Aorta (tissue), 5 donors: ENCODE results near the gene ZNF813. TPM values are rescaled to one million over a fixed set of nuclear protein-coding genes. Genes with fewer than 3 reads are reported as not detected.
A peak's percentile ranks its signal among the peaks of the same experiment; 100 is the strongest.
"Not testable (repeated sequence)": the region's sequence is repeated elsewhere in the genome, so short reads cannot be mapped to it uniquely, and the experiment has no call there.

Experiments used
- ATAC-seq: fragments of 200-7000 bp; cut with Tn5 transposase; one replicate; pipeline ENCODE4 v1.9.1; 2022; ENCODE audit warnings: moderate library complexity; ENCODE audit not compliant: low FRiP score
- DNase-seq, 2 donors: peaks; one replicate each; pipeline ENCODE4 v3.0.0-alpha.2; 2020
- H3K27ac ChIP-seq, 2 donors: one replicate each; pipeline ENCODE4 v1.5.1; 2013; ENCODE audit warnings: low read length in 2 of 2, mild to moderate bottlenecking in 2 of 2, moderate library complexity in 2 of 2, control low read depth in 1 of 2, inconsistent platforms in 1 of 2, low read depth in 1 of 2
- H3K27me3 ChIP-seq, 2 donors: one replicate each; pipeline ENCODE4 v1.6.1; 2013; ENCODE audit warnings: control low read depth in 1 of 2, low read length in 1 of 2, mild to moderate bottlenecking in 1 of 2, moderate library complexity in 1 of 2; ENCODE audit not compliant: insufficient read depth in 2 of 2, control insufficient read depth in 1 of 2
- H3K36me3 ChIP-seq, 2 donors: one replicate each; pipeline ENCODE4 v1.6.1; 2013; ENCODE audit warnings: control low read depth in 1 of 2, low read length in 1 of 2, mild to moderate bottlenecking in 1 of 2; ENCODE audit not compliant: insufficient read depth in 2 of 2, control insufficient read depth in 1 of 2
- H3K4me1 ChIP-seq, 2 donors: one replicate each; pipeline ENCODE4 v1.6.1; 2013; ENCODE audit warnings: low read length in 2 of 2, control low read depth in 1 of 2, mild to moderate bottlenecking in 1 of 2, moderate library complexity in 1 of 2; ENCODE audit not compliant: insufficient read depth in 2 of 2, control insufficient read depth in 1 of 2
- H3K4me3 ChIP-seq, 2 donors: one replicate each; pipeline ENCODE4 v1.5.1; 2013; ENCODE audit warnings: low read length in 2 of 2, control low read depth in 1 of 2, mild to moderate bottlenecking in 1 of 2
- H3K9me3 ChIP-seq: one replicate; pipeline ENCODE4 v1.6.1; 2013; ENCODE audit warnings: mild to moderate bottlenecking, low read length; ENCODE audit not compliant: control insufficient read depth
- WGBS, 2 donors: extraction: QIAGEN DNeasy Blood & Tissue Kit; methylation state at CpG; one replicate each; pipeline ENCODE4 v1.1.7; 2013; 5-methylcytosine and 5-hydroxymethylcytosine counted together
- intact Hi-C, 2 donors: fragments of 100-400 bp; cut with DNase I; formaldehyde crosslinking; loops; one replicate each; pipeline versions ENCODE4 v1.14.2 to v1.15.0; 2022
- polyA plus RNA-seq, 2 donors: library from polyadenylated mRNA; stranded (reverse); fragments of 200-250 nt; gene quantifications; one replicate each; pipeline ENCODE4 v1.2.3, GENCODE V29; 2013
- total RNA-seq, 2 donors: library from RNA; stranded (reverse); fragmentation: NEBNext Ultra II Directional; extraction: Animal tissue kit (Norgen Biotek cat#: 25700); gene quantifications; one replicate each; pipeline ENCODE4 v1.2.1, GENCODE V29; 2021
- donor health status: healthy with polysubstance abuse.
- donor health status: Bipolar disorder and iron deficiency.
- donor health status: DM: no; HTN: no; CAD: no.
- donor health status: DM: no; HTN: no; CAD: no.
- donor health status: DM: yes; HTN: yes; CAD: no.

Gene ZNF813
- total and polyA plus RNA-seq, 4 donors, result 0.69 to 4.0 (median 2.6) TPM

- no peaks in the 10 kb centered on the region for H3K4me1 ChIP-seq
- WGBS, 2 donors, result 8 to 10% methylated on average over 26 to 31 of the region's 31 CpGs
- no peaks in the 10 kb centered on the region for H3K9me3 ChIP-seq
- intact Hi-C loops, result loop anchor here in 1 of 2 donors (5.0 kb wide), 2 partner anchors 35 to 270 kb away; partner anchors contain the start of gene ZNF761
- peak overlapping the region; percentile 67 to 82 for H3K4me3 ChIP-seq
- no peak overlapping the region for H3K27ac ChIP-seq
- DNase-seq (peak in 1 of 2 donors; percentile 47), ATAC-seq (peak; percentile 49)
- no peaks in the 10 kb centered on the region for H3K27me3 ChIP-seq
- no peaks in the 10 kb centered on the region for H3K36me3 ChIP-seq
Measured at GRCh38 chr19:53466726-53467484, 628 bp upstream of the ZNF813 start.

GRCh38 chr19:53468628-53469027 lies 1.1 kb downstream of the ZNF813 start:
- intact Hi-C loops, result loop anchor here in 1 of 2 donors (5.0 kb wide), 2 partner anchors 36 to 271 kb away; partner anchors contain the start of gene ZNF761
- not testable (repeated sequence) for DNase-seq, H3K4me1 ChIP-seq, H3K36me3 ChIP-seq, H3K27me3 ChIP-seq, ATAC-seq, H3K4me3 ChIP-seq, H3K9me3 ChIP-seq, H3K27ac ChIP-seq
- 18 to 25% methylated on average over 8 of the region's 8 CpGs for WGBS, 2 donors

- Histone ChIP-seq H3K27ac (no peak overlapping the region), H3K27me3 (no peaks in the 10 kb centered on the region), H3K36me3 (no peaks in the 10 kb centered on the region), H3K4me3 (no peak overlapping the region), H3K4me1 (no peaks in the 10 kb centered on the region), H3K9me3 (peaks cover 5% of the 10 kb centered on the region)
- ATAC-seq (no peak), DNase-seq (no peak)
- WGBS, 2 donors, result 91 to 95% methylated on average over 7 of the region's 7 CpGs
- intact Hi-C loops, result no loop called here
Measured at GRCh38 chr19:53471916-53472315, 4.4 kb downstream of the ZNF813 start.

GRCh38 chr19:53474832-53475231 lies 7.3 kb downstream of the ZNF813 start:
- ATAC-seq, H3K27ac ChIP-seq, H3K4me1 ChIP-seq, intact Hi-C loops, H3K36me3 ChIP-seq, H3K4me3 ChIP-seq, H3K9me3 ChIP-seq, H3K27me3 ChIP-seq, DNase-seq: not testable (repeated sequence)
- WGBS, 2 donors, result 40 to 44% methylated on average over 1 of the region's 1 CpG

- intact Hi-C loops, H3K4me3 ChIP-seq, H3K4me1 ChIP-seq, H3K36me3 ChIP-seq, ATAC-seq, H3K27ac ChIP-seq, DNase-seq, H3K27me3 ChIP-seq: not testable (repeated sequence)
- 80 to 87% methylated on average over 6 of the region's 6 CpGs for WGBS, 2 donors
- H3K9me3 ChIP-seq, result peaks cover 12% of the 10 kb centered on the region
Measured at GRCh38 chr19:53475470-53475869, 7.9 kb downstream of the ZNF813 start.

GRCh38 chr19:53483751-53484150 lies 16.2 kb downstream of the ZNF813 start:
- 95 to 100% methylated on average over 2 of the region's 2 CpGs for WGBS, 2 donors
- intact Hi-C loops, H3K27me3 ChIP-seq, H3K36me3 ChIP-seq, DNase-seq, H3K4me3 ChIP-seq, ATAC-seq, H3K27ac ChIP-seq, H3K4me1 ChIP-seq: not testable (repeated sequence)
- peaks cover 22% of the 10 kb centered on the region for H3K9me3 ChIP-seq

GRCh38 chr19:53485046-53486004 lies 17.8 kb downstream of the ZNF813 start:
- intact Hi-C loops, result no loop called here
- Histone ChIP-seq H3K27ac (no peak overlapping the region), H3K4me3 (no peak overlapping the region), H3K27me3 (no peaks in the 10 kb centered on the region), H3K9me3 (peaks cover 21% of the 10 kb centered on the region), H3K4me1 (no peaks in the 10 kb centered on the region), H3K36me3 (peaks cover 5 to 10% of the 10 kb centered on the region in 2 donors)
- no peak for ATAC-seq
- WGBS, 2 donors, result 74 to 78% methylated on average over 8 of the region's 8 CpGs
- no peak for DNase-seq

GRCh38 chr19:53492153-53492552 lies 24.6 kb downstream of the ZNF813 start:
- Histone ChIP-seq H3K4me3 (no peak overlapping the region), H3K36me3 (peaks cover 8 to 15% of the 10 kb centered on the region in 2 donors), H3K9me3 (peaks cover 28% of the 10 kb centered on the region), H3K27ac (no peak overlapping the region), H3K27me3 (no peaks in the 10 kb centered on the region), H3K4me1 (no peaks in the 10 kb centered on the region)
- intact Hi-C loops, result no loop called here
- DNase-seq (no peak), ATAC-seq (no peak)
- 95 to 96% methylated on average over 5 of the region's 5 CpGs for WGBS, 2 donors
